GM19193 (cell line): Measurements from ENCODE around the gene AQP3.

Experiments
- POLR2A ChIP-seq: IDR thresholded peaks from 4 replicates; pipeline ENCODE4 v1.6.1; 2011; ENCODE audit not compliant: insufficient read depth, insufficient read length; ENCODE audit errors: extremely low read depth

The AQP3 gene

GRCh38 chr9:33450621-33451146 lies 3.3 kb upstream of the AQP3 start:
- no peak for TF ChIP-seq POLR2A

DNA sequence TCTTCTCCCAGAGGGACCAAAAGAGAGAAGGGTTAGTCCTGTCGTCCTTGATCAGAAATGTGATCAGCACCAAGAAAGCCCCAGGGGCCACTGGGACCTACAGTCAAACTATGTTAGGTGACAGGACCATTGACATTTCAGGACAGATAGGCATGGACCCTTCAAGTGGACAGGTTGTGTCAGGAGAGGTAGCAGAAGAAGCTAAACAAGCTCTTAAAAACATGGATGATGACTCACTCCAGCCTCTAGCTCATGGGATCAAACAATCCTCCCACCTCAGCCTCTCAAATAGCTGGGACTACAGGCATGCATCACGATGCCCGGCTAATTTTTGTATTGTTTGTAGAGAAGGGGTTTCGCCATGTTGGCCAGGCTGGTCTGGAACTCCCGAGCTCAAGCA lies 2.3 kb upstream of the AQP3 start:
- TF ChIP-seq POLR2A: no peak

DNA sequence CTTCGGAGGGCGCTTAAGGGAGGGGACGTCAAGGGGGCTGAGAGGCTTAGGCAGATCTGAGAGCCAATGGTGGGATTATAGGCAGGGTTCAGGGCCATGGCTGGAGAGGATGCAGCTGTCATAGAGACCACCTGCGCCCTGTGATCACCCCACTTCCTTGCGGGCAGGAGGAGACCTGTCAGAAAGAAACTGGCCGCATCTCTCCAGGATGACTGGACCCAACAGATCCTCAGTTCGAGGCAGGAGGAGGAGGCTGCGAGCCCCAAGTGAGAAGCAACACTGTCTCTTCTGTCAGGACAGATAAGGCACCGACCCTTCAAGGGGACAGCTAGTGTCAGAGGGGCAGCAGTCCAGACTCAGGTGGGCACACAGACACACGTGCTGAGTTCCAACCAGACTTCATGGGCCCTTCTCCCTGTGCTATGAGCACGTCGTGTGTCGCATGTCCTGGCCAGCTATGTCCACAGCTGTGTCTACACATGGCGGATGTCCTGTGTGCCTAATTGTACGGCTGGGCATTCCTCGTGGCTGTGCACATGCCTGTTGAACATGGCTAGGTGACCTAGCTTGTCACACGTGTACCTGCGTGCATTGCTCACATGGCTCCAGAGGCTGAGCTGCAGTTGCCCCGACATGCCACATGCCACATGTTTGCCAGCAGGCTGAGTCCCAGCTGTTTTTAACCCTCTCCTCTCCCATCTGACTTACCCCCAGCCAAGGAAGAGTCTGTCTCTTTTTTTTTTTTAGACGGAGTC lies 583 bp upstream of the AQP3 start:
- no peak for TF ChIP-seq POLR2A

- TF ChIP-seq POLR2A: no peak
These were observed 1.0 kb downstream of the AQP3 start for GRCh38 chr9:33446240-33446945.

GRCh38 chr9:33445389-33446239 lies 1.8 kb downstream of the AQP3 start:
- TF ChIP-seq POLR2A: no peak

DNA sequence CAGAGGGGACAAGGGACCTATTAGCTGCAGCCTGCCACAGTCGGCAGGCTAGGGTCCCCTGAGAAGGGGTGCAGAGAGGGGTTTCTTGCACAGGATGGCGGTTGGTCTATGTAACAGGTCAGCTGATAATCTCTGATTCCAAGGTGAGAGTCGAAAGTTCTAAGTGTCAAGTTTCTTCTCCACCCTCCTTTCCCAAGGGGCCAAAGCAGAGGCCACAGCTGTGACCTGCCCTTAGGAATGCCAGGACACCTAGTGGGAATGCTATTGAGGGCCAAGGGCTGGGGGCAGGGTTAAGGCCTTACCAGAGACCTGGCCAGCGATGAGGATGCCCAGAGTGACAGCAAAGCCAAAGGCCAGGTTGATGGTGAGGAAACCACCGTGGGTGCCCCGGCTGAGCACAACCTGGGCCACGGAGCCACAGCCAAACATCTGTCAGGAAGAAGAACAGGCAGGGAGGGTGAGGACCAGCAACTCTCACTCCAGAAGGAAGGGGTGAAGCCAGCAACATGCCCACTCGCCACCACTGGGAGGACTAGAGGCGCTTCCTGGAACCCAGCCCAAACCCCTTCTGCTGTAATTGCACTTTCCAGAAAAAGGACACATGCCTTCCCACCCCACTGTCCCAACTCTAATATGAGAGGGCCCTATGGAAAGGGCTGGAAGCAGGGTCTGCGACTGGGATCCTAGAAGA lies 3.8 kb downstream of the AQP3 start:
- TF ChIP-seq POLR2A: no peak

GRCh38 chr9:33443047-33443446 lies 4.3 kb downstream of the AQP3 start:
- TF ChIP-seq POLR2A: no peak

DNA sequence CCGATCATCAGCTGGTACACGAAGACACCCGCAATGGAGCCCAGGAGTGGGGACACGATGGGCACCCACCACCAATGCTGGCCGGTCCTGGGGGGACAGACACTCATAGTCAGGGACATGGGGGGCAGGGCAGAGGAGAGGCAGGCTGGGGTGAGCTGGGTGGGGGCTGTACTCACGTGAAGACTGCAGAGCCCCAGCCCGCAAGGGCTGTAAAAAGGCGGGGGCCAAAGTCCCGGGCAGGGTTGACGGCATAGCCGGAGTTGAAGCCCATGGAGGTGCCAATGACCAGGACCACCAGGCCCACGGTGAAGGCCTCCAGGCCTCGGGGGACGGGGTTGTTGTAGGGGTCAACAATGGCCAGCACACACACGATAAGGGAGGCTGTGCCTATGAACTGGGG lies 5.3 kb downstream of the AQP3 start:
- no peak for TF ChIP-seq POLR2A

DNA sequence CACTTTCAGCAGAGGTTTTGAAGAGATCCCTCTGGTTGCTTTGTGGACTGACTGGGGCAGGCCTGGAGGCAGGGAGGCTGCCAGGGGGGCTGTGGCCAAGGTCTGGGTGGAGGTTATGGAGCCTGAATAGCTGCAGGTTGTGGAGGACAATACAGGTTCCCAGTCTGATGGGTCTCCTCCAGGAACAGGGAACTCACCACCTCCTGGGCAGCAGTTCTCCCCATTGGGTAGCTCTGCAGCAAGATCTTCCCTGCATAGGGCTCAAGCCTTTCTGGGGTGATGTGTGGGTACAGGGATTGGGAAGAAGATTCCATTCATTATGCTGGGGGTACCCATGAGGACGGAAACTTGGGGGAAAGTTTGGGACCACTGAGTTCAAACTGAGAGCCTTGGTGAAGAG lies 6.8 kb downstream of the AQP3 start:
- TF ChIP-seq POLR2A: no peak

- no peak for TF ChIP-seq POLR2A
These were observed 7.2 kb downstream of the AQP3 start for GRCh38 chr9:33440204-33440603.

GRCh38 chr9:33439731-33440130 lies 7.7 kb downstream of the AQP3 start:
- no peak for TF ChIP-seq POLR2A

DNA sequence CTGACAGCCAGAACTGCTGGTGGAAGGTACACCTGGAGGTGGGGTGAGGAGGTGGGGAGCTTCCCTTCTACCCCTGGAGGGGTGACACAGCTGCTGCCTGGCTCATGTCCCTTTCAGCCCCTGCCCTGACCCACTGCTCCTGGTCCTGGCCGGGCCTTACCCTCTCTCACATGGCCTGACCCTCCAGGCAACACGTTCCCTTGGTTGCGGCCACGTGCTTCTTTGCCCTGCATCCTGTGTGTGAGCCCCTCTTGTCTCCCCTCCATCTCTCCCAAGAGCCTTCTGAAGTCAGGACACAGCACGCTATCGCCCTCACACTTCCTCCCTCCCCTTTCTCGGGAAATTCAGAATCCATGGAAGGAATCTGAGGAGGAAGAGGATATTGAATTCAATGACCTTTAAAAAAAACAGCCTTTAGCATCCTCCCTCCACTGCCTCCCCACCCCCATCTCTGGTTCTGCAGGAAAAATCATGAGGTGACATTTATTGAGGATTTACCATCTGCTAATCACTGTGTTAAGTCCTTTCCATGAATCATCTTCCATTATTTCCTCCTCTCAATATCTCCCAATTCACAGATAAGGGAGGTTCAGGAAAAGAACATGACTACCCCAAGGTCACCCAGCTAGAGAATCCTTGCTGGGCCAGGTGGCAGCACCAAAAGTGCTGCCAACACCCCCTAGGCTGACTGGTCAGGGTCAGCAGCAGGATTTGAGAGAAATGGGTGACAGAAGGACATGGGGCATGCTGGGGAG lies 8.3 kb downstream of the AQP3 start:
- TF ChIP-seq POLR2A: no peak

- no peak for TF ChIP-seq POLR2A
These were observed 9.5 kb downstream of the AQP3 start for GRCh38 chr9:33437898-33438297.

DNA sequence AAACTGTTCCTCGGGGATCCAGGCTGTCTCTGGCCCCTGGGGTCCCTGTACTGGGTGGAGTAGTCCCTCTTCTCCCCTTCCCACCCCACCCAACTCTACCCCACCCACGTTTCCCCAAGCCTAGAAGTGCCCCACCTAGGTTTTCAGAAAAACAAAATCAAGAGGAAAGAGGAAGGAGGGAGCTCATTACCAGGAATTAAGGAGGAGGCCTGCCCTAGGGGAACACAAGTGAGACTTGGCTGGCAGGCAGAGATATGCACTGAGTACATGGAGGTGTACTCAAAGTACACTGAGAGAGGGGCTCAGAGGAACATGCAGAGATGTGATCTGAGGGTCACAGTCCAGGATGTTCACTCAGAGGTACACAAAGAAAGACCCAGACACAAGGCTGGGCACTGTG lies 10.2 kb downstream of the AQP3 start:
- no peak for TF ChIP-seq POLR2A
